22Rv1 (cell line): ENCODE results near the gene USP6NL.

ENCODE experiments used
- H3K27ac ChIP-seq: fragments of 450-650 bp; 2 replicates; pipeline ENCODE4 v1.5.1; 2017
- ZFX ChIP-seq: fragments of 450-650 bp; IDR thresholded peaks from 2 replicates; pipeline ENCODE4 v1.6.1; 2017; ENCODE audit warnings: antibody characterized with exemption, borderline replicate concordance
- TF ChIP-seq, protein P1 (sequence below): fragments of 450-650 bp; IDR thresholded peaks from 2 replicates; pipeline ENCODE4 v1.5.1; 2017; ENCODE audit warnings: mild to moderate bottlenecking

The USP6NL gene

DNA sequence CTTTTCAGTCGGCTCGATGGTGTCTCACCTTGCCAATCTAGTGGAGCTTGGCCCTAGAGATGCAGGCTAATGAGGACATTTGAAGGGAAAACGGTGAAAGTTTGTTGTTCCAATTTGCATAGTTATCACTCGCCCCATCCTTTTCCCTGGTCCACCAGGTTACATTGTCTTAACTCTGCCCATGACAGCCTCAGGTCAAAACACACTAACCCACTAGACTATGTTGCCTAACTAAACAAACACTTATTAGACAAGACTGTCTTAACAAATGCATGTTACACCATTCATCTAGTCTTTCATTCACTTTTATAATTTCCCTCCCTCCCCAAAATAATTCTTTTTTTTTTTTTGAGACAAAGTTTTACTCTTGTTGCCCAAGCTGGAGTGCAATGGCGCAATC, 40.7 kb downstream of the USP6NL start:
- no peak overlapping the region for H3K27ac ChIP-seq
- TF ChIP-seq, protein P1, sequence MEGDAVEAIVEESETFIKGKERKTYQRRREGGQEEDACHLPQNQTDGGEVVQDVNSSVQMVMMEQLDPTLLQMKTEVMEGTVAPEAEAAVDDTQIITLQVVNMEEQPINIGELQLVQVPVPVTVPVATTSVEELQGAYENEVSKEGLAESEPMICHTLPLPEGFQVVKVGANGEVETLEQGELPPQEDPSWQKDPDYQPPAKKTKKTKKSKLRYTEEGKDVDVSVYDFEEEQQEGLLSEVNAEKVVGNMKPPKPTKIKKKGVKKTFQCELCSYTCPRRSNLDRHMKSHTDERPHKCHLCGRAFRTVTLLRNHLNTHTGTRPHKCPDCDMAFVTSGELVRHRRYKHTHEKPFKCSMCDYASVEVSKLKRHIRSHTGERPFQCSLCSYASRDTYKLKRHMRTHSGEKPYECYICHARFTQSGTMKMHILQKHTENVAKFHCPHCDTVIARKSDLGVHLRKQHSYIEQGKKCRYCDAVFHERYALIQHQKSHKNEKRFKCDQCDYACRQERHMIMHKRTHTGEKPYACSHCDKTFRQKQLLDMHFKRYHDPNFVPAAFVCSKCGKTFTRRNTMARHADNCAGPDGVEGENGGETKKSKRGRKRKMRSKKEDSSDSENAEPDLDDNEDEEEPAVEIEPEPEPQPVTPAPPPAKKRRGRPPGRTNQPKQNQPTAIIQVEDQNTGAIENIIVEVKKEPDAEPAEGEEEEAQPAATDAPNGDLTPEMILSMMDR, result no peak
- no peak for TF ChIP-seq ZFX

DNA sequence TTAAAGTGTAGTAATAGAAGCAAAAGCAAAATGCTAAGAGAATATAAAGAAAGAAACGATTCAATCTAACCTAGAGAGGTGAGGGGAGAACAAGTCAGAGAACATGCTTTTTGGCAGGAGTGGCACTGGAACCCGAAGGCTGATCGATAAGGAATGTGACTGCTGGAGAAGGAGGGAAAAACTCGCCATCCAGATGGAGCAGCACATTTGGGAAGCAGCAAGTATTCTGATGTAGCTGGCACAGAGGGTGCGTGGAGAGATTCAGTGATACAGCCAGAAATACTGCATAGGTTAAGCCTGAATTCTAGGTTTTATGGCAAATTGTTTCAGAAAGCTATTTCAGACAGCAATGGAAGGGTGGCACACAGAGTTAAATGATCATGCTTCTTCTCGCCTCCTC, 42.0 kb downstream of the USP6NL start:
- TF ChIP-seq ZFX, result no peak

DNA sequence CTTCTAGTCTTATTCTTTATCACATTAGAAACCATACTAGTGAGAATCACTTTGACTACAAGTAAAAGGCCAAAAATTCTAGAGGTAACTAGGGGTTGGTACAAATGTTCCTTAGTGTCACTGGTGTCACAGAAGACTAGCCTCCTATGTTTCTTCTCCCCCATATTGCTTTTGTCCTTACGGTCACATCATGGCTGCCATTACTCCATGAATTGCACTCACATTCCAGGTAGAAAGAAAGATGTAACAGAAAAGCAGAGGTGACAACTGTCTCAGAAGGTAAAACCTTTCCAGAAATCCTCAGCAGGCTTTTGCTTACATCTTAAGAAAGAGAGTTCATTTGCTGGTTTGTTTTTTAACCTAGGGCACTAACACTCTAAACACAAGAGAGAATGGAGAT, 42.9 kb downstream of the USP6NL start:
- TF ChIP-seq, protein P1, result no peak
- TF ChIP-seq ZFX, result no peak
- H3K27ac ChIP-seq, result no peak overlapping the region

More for the DNA sequence above, 42.0 kb downstream of the USP6NL start:
- H3K27ac ChIP-seq, result no peak overlapping the region

DNA sequence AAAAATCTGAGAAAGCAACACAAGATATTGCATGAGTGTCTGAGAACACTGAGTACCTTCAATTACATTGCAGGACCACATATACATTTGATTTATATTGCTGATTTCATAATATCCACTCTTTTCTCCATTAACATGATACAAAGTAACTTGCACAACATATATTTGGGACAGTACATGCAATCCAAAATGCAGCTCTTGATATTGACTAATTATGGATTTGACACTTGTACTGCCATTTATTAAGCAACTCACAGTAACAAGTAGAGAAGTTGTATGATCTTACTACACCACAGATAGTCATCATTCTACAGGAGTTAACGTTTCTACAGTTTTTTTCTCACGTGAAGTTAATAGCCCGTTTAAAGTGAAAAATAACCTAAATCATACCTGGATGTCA, 46.7 kb downstream of the USP6NL start:
- TF ChIP-seq, protein P1, result no peak
- no peak for TF ChIP-seq ZFX
- H3K27ac ChIP-seq, result no peak overlapping the region

DNA sequence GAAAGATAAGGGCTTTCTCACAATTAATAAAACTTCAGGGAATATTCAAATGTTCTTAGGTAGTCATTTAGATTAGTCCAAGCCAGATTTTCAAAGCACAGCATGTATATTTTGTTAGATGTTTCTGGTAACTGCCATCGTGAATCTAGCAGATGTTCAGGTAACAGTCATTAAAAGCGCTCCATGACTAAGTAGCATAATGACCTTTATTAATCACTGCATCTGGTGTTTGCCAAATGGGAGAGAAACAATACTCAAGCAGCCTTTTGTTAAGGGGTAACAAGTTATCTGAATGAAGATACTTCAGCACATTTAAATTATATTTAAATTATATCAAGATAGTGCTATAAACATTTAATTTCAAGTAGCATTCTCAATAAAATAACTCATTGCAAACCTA, 47.5 kb downstream of the USP6NL start:
- H3K27ac ChIP-seq, result no peak overlapping the region
- TF ChIP-seq ZFX, result no peak
- TF ChIP-seq, protein P1, result no peak

DNA sequence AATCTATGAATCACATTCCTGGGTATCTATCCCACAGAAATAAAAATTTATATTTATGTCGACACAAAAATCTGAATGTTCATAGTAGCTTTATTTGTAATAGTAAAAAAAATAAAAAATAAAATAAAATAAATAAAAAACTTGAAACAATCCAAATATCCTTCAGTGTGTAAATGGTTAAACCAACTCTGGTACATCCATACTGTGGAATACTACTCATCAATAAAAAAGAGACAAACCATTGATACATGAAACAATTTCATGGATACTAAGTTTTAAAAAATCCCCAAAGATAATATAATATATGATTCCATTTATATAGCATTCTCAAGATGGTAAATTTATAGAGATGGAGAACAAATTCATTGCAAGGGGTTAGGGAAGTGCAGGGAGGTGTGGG, 48.6 kb downstream of the USP6NL start:
- TF ChIP-seq, protein P1, result no peak
- TF ChIP-seq ZFX, result no peak
- no peak overlapping the region for H3K27ac ChIP-seq

DNA sequence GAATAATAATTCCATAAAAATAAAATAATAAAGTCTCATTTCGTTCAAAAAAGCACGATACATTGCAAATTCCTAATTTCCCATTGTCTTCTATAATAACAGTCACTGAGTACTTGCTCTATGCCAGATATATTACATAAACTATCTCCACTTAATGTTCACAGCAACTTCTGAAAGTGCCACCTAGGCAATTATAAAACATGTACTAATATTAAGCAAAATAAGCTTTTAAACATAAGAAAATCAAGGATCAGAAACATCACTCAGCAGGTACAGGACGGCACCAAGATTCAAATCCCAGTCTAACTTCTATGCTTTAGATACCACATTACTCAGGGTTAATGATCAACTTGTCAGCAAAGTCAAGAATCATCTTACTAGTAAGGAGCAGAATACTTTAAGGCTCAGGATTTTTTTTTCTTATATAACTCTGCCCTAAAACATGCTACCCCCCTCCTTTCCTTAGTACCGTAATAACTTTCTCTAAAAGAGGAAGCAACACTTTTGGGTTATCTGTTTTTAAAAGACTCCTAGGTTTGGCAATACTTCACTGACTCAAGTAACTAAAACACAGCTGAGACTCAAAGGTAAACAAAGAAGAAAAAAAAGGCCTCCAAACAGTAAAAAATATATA, 51.3 kb downstream of the USP6NL start:
- no peak for TF ChIP-seq ZFX
- TF ChIP-seq, protein P1, result no peak
- H3K27ac ChIP-seq, result no peak overlapping the region

DNA sequence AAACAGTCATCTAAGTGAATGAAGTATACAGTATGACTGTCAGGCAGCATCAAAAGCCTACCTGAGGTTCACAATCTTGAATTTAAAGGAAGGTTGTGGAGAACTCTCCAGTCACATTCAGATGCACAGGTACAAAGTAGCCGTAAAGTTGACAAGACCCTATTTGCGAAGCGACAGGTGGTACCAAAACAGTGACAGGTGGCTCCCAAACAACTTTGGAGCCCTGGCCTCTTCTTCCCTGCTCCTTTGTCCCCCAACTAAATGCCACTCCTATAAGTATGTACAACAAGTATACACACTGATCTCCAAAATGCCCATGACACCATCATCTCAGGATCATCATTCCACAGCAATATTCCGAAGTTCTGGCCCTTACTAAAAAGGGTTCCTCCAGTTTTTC, 53.5 kb downstream of the USP6NL start:
- TF ChIP-seq ZFX, result no peak
- TF ChIP-seq, protein P1, result no peak
- no peak overlapping the region for H3K27ac ChIP-seq
